ENCODE measurements around the gene TUBGCP5. TPM values are rescaled to one million over a fixed set of nuclear protein-coding genes. Genes with fewer than 3 reads are reported as not detected.

Gene TUBGCP5
- total RNA-seq, 4 donors from 2014 or later, result 11.6 to 18.2 (median 13.6) TPM

DNA sequence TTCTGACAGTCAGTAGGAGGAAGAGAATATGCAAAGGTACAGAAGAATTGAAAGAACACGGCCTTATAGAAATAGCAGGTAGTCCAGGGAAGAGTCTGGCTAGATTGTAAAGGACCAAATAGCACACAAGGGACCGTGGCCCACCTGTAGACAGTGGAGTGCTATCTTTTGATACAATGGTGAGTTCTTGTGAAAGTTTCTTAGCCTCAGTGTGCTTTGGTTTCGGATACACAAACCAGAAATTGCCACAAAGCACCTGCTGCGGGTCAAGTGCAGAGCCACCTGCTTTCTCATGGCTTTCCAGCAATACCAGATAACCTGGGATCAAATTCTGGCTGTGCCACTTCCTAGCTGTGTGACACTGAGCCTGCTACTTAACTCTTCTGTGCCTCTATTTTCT, 36.6 kb upstream of the TUBGCP5 start:
- no peak for DNase-seq
- intact Hi-C loops (cut with DNase I; ENCODE audit: low total_unique reads) (no loop called here), in situ Hi-C loops (cut with MboI; ENCODE audit: low sequenced_read_pairs in 4 of 4) (loop anchor here in 1 of 4 donors (10.0 kb wide), 1 partner anchor 51 kb away; no protein-coding TSS in a partner anchor)
- ATAC-seq, result no peak
- no peaks in the 10 kb centered on the region for H3K36me3 ChIP-seq
- H3K4me1 ChIP-seq, result no peaks in the 10 kb centered on the region
- no peak for TF ChIP-seq POLR2A (IDR thresholded peaks at IDR 0.05)
- no peak for TF ChIP-seq CTCF (IDR thresholded peaks at IDR 0.05 in 4 of 5, conservative IDR thresholded peaks at IDR 0.05 in 1 of 5)
- H3K27me3 ChIP-seq, result peaks cover 0 to 4% (median 0%) of the 10 kb centered on the region in 3 donors
- no peaks in the 10 kb centered on the region for H3K9me3 ChIP-seq
- no peak overlapping the region for H3K4me3 ChIP-seq
- H3K27ac ChIP-seq, result no peak overlapping the region

DNA sequence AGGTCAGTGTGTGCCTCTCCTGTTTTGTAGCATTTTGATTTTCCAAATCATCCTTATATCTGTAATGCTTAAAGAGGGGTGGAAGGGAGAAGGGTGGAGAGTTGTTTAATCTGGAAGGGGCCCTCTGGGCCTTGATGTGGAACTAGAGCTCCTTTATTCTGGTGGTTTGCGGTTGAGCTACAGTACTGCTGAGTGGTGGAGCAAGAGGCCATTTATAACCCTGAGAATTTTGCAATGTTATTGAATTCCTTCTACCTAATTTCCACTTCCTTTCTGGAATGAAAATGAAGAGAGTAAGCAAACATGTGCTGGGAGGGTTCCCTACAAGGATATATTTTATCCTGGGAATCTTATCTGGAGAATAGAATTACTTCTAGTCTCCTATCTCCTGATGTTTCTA, 35.3 kb upstream of the TUBGCP5 start:
- Histone ChIP-seq H3K4me1 (no peaks in the 10 kb centered on the region), H3K36me3 (no peaks in the 10 kb centered on the region), H3K27ac (no peak overlapping the region), H3K4me3 (no peak overlapping the region), H3K27me3 (peaks cover 0 to 4% (median 0%) of the 10 kb centered on the region in 3 donors), H3K9me3 (no peaks in the 10 kb centered on the region)
- DNase-seq (no peak), ATAC-seq (no peak)
- TF ChIP-seq POLR2A (IDR thresholded peaks at IDR 0.05) (no peak), CTCF (IDR thresholded peaks at IDR 0.05 in 4 of 5, conservative IDR thresholded peaks at IDR 0.05 in 1 of 5) (no peak)
- in situ Hi-C loops (cut with MboI; ENCODE audit: low sequenced_read_pairs in 4 of 4), result loop anchor here in 1 of 4 donors (10.0 kb wide), 1 partner anchor 50 kb away; no protein-coding TSS in a partner anchor
- intact Hi-C loops (cut with DNase I; ENCODE audit: low total_unique reads), result no loop called here

DNA sequence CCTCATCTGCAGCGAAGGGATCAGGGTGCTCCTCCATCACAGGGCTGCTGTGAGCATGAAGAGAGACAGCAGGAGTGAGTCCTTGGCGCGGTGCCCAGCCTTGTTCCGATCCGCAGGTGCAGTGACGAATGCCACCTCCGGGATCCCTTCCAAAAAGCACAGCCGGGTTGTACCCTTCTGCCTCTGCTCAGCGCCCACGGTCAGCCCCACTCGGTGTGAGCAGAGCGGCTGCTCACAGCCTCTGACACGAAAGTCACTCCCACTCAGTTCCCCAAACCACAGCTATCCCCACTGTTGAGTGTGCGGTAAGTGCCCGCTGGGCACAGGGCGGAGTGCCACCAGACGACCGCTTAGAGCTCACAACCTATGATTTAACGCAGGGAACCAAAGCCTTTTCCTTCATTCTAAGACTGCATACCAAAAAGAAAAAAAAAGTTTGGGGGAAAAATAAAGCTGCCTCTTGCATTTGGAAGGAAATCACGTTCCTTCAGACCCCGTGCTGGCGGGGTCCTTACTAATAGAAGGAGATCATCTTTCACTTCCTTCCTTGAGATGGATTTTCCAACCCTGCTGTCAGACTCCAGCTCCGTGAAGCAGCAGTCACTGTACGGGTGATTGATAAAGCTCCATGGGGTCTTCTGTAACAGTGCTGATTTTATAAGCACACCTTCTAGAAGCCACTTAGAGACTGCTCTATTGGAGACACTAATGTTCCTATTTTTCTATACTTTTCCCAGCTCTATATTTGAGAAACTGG, 34.7 kb upstream of the TUBGCP5 start:
- TF ChIP-seq CTCF (IDR thresholded peaks at IDR 0.05 in 4 of 5, conservative IDR thresholded peaks at IDR 0.05 in 1 of 5) (no peak), POLR2A (IDR thresholded peaks at IDR 0.05) (no peak)
- ATAC-seq, result peak in 1 of 2 donors; percentile 46
- Histone ChIP-seq H3K9me3 (no peaks in the 10 kb centered on the region), H3K36me3 (no peaks in the 10 kb centered on the region), H3K4me3 (no peak overlapping the region), H3K27me3 (peaks cover 0 to 4% (median 0%) of the 10 kb centered on the region in 3 donors), H3K4me1 (no peaks in the 10 kb centered on the region), H3K27ac (no peak overlapping the region)
- in situ Hi-C loops (cut with MboI; ENCODE audit: low sequenced_read_pairs in 4 of 4) (loop anchor here in 1 of 4 donors (10.0 kb wide), 1 partner anchor 49 kb away; no protein-coding TSS in a partner anchor), intact Hi-C loops (cut with DNase I; ENCODE audit: low total_unique reads) (no loop called here)
- DNase-seq, result no peak

DNA sequence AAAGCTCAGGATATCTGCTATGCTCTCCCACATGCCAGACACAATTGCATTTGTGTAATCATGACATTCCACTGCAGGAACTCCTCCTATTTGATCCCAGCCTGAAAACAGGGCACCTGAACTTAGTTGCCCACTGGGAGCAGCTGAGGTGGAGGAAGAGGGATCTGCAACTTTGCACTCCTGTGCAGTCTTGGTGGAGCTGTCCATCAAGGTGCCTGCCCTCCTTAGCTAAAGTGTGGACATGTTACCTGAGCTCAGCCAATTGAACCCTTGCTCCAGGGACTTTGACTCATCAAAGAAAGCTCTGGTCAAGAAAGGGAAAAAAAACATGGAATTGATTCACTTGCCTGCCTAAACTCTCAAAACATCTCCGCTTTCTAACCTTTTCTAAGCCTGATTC, 33.3 kb upstream of the TUBGCP5 start:
- Histone ChIP-seq H3K4me3 (no peak overlapping the region), H3K4me1 (no peaks in the 10 kb centered on the region), H3K36me3 (no peaks in the 10 kb centered on the region), H3K27me3 (peaks cover 0 to 4% (median 0%) of the 10 kb centered on the region in 3 donors), H3K27ac (no peak overlapping the region), H3K9me3 (no peaks in the 10 kb centered on the region)
- DNase-seq, result no peak
- TF ChIP-seq POLR2A (IDR thresholded peaks at IDR 0.05) (no peak), CTCF (IDR thresholded peaks at IDR 0.05 in 4 of 5, conservative IDR thresholded peaks at IDR 0.05 in 1 of 5) (no peak)
- no peak for ATAC-seq
- in situ Hi-C loops (cut with MboI; ENCODE audit: low sequenced_read_pairs in 4 of 4), result loop anchor here in 1 of 4 donors (10.0 kb wide), 1 partner anchor 48 kb away; no protein-coding TSS in a partner anchor
- intact Hi-C loops (cut with DNase I; ENCODE audit: low total_unique reads), result no loop called here
